OCI-LY7 (cell line): ENCODE measurements around the gene NLGN1.

ENCODE experiments used
- CTCF ChIP-seq: fragments of 200-600 bp; sonication (generic); conservative IDR thresholded peaks from 2 replicates; pipeline ENCODE4 v1.5.1; 2014; ENCODE audit warnings: mild to moderate bottlenecking, antibody characterized with exemption, low read length, moderate library complexity, mixed read lengths
- EZH2phosphoT487 ChIP-seq: fragments of 200-600 bp; sonication (generic); IDR thresholded peaks from 2 replicates; pipeline ENCODE4 v1.6.1; 2018; ENCODE audit warnings: low read depth, borderline replicate concordance, mild to moderate bottlenecking, mixed run types, antibody characterized with exemption, low read length, moderate library complexity, mixed read lengths

- TF ChIP-seq CTCF (no peak), EZH2phosphoT487 (no peak)
Measured at GRCh38 chr3:173793963-173794362, 396.4 kb downstream of the NLGN1 start.
